Measurements from ENCODE around the gene EEF1AKMT4.

EEF1AKMT4 gene

DNA sequence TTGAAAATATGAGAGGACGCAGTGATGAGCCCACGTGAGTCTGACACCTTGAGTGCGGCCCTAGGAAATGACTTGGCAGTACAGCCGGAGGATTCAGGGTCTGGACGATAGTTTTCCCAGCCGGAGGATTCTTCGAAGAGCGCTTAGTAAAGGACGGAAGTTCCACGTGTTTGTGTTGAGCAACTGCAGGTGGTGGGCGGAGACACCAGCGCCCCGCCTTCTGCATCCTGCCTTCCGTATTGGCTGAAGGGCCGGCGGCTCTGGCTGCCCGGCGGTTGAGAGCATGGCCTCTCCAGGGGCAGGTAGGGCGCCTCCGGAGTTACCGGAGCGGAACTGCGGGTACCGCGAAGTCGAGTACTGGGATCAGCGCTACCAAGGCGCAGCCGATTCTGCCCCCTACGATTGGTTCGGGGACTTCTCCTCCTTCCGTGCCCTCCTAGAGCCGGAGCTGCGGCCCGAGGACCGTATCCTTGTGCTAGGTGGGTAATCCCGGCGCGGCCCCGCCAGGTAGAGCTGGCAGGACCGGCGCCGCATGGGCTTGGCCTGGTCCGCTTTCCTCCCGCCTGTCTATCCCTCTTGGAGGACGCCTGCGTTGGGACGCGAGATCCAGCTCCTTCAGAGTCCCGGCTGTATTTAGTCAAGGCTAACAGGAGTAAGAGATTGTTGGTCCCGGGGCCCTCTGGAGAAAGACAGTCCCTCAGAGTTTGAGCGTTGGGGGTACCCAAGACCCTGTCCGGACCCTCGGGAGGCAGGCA is at the start of gene EEF1AKMT4:
EEF1AKMT4 (plus strand) TSS at position 261 of the 755 bp plus-strand sequence; CDS start at position 284, 23 bp downstream.
- TF ChIP-seq Cebpa-rat (IDR thresholded peaks at IDR 0.05) = peak; percentile 75 to 92 (median 84); a peak in 20 of 22 replicates
- H3K4me1 ChIP-seq = peaks cover 14 to 26% (median 19%) of the 10 kb centered on the region in 10 experiments

GRCh38 chr3:184200825-184201224 is 48.6 kb upstream of the EEF1AKMT4 start:
- no peak for TF ChIP-seq Cebpa-rat (IDR thresholded peaks at IDR 0.05)
- H3K9ac ChIP-seq = no peak overlapping the region
- H3K4me1 ChIP-seq = no peaks in the 10 kb centered on the region
- H3K4me3 ChIP-seq = no peak overlapping the region
- peaks cover 0 to 10% (median 8%) of the 10 kb centered on the region in 11 experiments; a peak in 17 of 22 replicates for H3K36me3 ChIP-seq
- H4K20me1 ChIP-seq = peaks cover 0 to 10% (median 3%) of the 10 kb centered on the region in 11 experiments; a peak in 7 of 22 replicates
- no peak overlapping the region for H3K4me2 ChIP-seq
- H3K9me3 ChIP-seq (replicated peaks in 1 of 11) = no peaks in the 10 kb centered on the region
- no peaks in the 10 kb centered on the region for H3K27me3 ChIP-seq
- H3K27ac ChIP-seq = no peak overlapping the region

More for the DNA sequence above, at the start of gene EEF1AKMT4:
- Histone ChIP-seq H3K9me3 (replicated peaks in 1 of 11) (no peaks in the 10 kb centered on the region), H3K27ac (peak within 1 kb of the TSS; percentile 88 to 100 (median 97)), H3K27me3 (no peaks in the 10 kb centered on the region), H3K36me3 (peaks cover 12 to 22% (median 14%) of the 10 kb centered on the region in 11 experiments), H3K9ac (peak within 1 kb of the TSS; percentile 89 to 99 (median 94)), H4K20me1 (peaks cover 0 to 58% (median 43%) of the 10 kb centered on the region in 11 experiments; a peak in 18 of 22 replicates), H3K4me2 (peak within 1 kb of the TSS; percentile 91 to 99 (median 96)), H3K4me3 (peak within 1 kb of the TSS; percentile 70 to 92 (median 83))

- H3K4me3 ChIP-seq = no peak overlapping the region
- TF ChIP-seq Cebpa-rat (IDR thresholded peaks at IDR 0.05) = no peak
- no peak overlapping the region for H3K9ac ChIP-seq
- no peaks in the 10 kb centered on the region for H3K27me3 ChIP-seq
- no peak overlapping the region for H3K4me2 ChIP-seq
- no peaks in the 10 kb centered on the region for H3K36me3 ChIP-seq
- 0 out of 20 replicates have a peak, but pooled peaks cover 0 to 3% (median 0%) of the 10 kb centered on the region in 10 experiments for H3K4me1 ChIP-seq
- no peaks in the 10 kb centered on the region for H3K9me3 ChIP-seq (replicated peaks in 1 of 11)
- no peaks in the 10 kb centered on the region for H4K20me1 ChIP-seq
- H3K27ac ChIP-seq = no peak overlapping the region
Observed at GRCh38 chr3:184203526-184203925, 45.9 kb upstream of the EEF1AKMT4 start.

DNA sequence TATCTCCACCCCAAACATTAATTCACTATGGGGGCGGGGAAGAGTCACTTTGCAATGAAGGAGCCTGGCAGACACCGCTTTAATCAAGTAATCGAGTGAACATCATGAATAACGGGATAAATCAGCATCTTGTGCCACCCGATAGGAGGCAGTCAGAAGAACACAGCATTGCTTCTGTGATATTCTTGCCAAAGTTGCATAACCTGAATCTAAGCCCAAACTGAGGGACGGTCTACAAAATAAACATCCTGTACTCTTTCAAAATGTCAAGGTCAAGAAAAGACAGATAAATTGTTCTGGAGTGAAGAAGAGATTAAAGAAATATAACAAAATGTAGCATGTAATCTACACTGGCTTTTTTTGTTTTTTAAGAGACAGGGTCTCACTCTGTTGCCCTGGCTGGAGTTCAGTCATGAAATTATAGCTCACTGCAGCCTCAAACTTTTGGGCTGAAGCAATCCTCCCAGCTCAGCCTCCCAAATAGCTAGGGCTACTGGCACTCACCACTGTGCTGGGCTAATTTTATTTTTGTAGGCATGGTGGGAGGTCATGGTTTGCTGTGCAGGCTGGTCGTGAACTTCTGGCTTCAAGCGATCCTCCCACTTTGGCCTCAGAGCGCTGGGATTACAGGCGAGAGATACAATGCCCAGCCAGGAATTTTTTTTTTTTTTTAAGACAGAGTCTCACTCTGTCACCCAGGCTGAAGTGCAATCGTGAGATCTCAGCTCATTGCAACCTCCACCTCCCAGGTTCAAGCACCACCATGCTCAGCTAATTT is 40.1 kb upstream of the EEF1AKMT4 start:
- 0 out of 20 replicates have a peak, but pooled peaks cover 0 to 3% (median 0%) of the 10 kb centered on the region in 10 experiments for H3K4me1 ChIP-seq
- H3K27ac ChIP-seq = no peak overlapping the region
- no peak overlapping the region for H3K4me2 ChIP-seq
- no peaks in the 10 kb centered on the region for H3K27me3 ChIP-seq
- no peak overlapping the region for H3K9ac ChIP-seq
- no peak overlapping the region for H3K4me3 ChIP-seq
- no peak for TF ChIP-seq Cebpa-rat (IDR thresholded peaks at IDR 0.05)
- H3K9me3 ChIP-seq (replicated peaks in 1 of 11) = no peaks in the 10 kb centered on the region
- no peaks in the 10 kb centered on the region for H4K20me1 ChIP-seq
- H3K36me3 ChIP-seq = no peaks in the 10 kb centered on the region

GRCh38 chr3:184211297-184211696 is 38.2 kb upstream of the EEF1AKMT4 start:
- TF ChIP-seq Cebpa-rat (IDR thresholded peaks at IDR 0.05) = no peak

GRCh38 chr3:184211718-184212117 is 37.8 kb upstream of the EEF1AKMT4 start:
- H3K4me1 ChIP-seq = peaks cover 0 to 6% (median 2%) of the 10 kb centered on the region in 10 experiments; a peak in 4 of 20 replicates
- H3K27ac ChIP-seq = no peak overlapping the region
- no peaks in the 10 kb centered on the region for H3K9me3 ChIP-seq (replicated peaks in 1 of 11)

More at GRCh38 chr3:184211297-184211696, 38.2 kb upstream of the EEF1AKMT4 start:
- no peak overlapping the region for H3K4me2 ChIP-seq
- H4K20me1 ChIP-seq = no peaks in the 10 kb centered on the region
- peaks cover 0 to 6% (median 2%) of the 10 kb centered on the region in 10 experiments; a peak in 4 of 20 replicates for H3K4me1 ChIP-seq
- no peaks in the 10 kb centered on the region for H3K9me3 ChIP-seq (replicated peaks in 1 of 11)
- no peaks in the 10 kb centered on the region for H3K27me3 ChIP-seq
- no peak overlapping the region for H3K9ac ChIP-seq
- no peak overlapping the region for H3K4me3 ChIP-seq
- H3K36me3 ChIP-seq = no peaks in the 10 kb centered on the region
- H3K27ac ChIP-seq = no peak overlapping the region

GRCh38 chr3:184218814-184219213 is 30.7 kb upstream of the EEF1AKMT4 start:
- Histone ChIP-seq H3K4me3 (no peak overlapping the region), H3K4me2 (no peak overlapping the region), H3K9ac (no peak overlapping the region), H3K4me1 (peaks cover 0 to 5% (median 2%) of the 10 kb centered on the region in 10 experiments; a peak in 4 of 20 replicates), H3K9me3 (replicated peaks in 1 of 11) (no peaks in the 10 kb centered on the region), H3K27me3 (no peaks in the 10 kb centered on the region), H3K36me3 (no peaks in the 10 kb centered on the region), H3K27ac (no peak overlapping the region), H4K20me1 (no peaks in the 10 kb centered on the region)
- no peak for TF ChIP-seq Cebpa-rat (IDR thresholded peaks at IDR 0.05)

More at GRCh38 chr3:184211718-184212117, 37.8 kb upstream of the EEF1AKMT4 start:
- Histone ChIP-seq H3K4me2 (no peak overlapping the region), H3K9ac (no peak overlapping the region), H3K36me3 (no peaks in the 10 kb centered on the region), H4K20me1 (no peaks in the 10 kb centered on the region), H3K27me3 (no peaks in the 10 kb centered on the region), H3K4me3 (no peak overlapping the region)
- no peak for TF ChIP-seq Cebpa-rat (IDR thresholded peaks at IDR 0.05)

GRCh38 chr3:184222521-184222920 is 27.0 kb upstream of the EEF1AKMT4 start:
- Histone ChIP-seq H3K4me2 (no peak overlapping the region), H3K27me3 (peaks cover 0 to under 1% (median 0%) of the 10 kb centered on the region in 11 experiments; a peak in 5 of 22 replicates), H3K4me3 (no peak overlapping the region), H3K36me3 (no peaks in the 10 kb centered on the region), H3K9ac (no peak overlapping the region), H3K4me1 (no peaks in the 10 kb centered on the region), H4K20me1 (peaks cover 0 to 2% (median 0%) of the 10 kb centered on the region in 11 experiments; a peak in 3 of 22 replicates), H3K9me3 (replicated peaks in 1 of 11) (no peaks in the 10 kb centered on the region), H3K27ac (no peak overlapping the region)
- TF ChIP-seq Cebpa-rat (IDR thresholded peaks at IDR 0.05) = no peak

DNA sequence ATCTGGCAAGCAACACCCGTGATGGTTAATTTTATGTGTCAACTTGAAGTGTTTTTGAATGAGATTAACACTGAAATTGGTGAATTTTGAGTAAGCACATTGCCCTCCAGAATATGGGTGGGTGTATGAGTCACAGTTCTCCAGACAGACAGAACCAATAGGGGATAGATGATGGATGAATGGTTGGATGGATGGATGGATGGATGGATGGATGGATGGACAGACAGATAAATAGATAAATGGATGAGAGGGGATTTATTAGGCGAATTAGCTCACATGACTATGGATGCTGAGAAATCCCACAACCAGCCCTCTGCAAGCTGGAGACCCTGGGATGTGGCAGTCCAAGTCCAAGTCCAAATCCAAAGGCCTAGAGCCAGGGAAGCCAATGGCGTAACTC is 25.5 kb upstream of the EEF1AKMT4 start:
- H3K4me3 ChIP-seq = no peak overlapping the region
- no peaks in the 10 kb centered on the region for H3K9me3 ChIP-seq (replicated peaks in 1 of 11)
- peaks cover 0 to 7% (median 2%) of the 10 kb centered on the region in 10 experiments; a peak in 7 of 20 replicates for H3K4me1 ChIP-seq
- H3K27ac ChIP-seq = no peak overlapping the region
- TF ChIP-seq Cebpa-rat (IDR thresholded peaks at IDR 0.05) = no peak
- H4K20me1 ChIP-seq = peaks cover 0 to 15% (median 6%) of the 10 kb centered on the region in 11 experiments; a peak in 7 of 22 replicates
- H3K4me2 ChIP-seq = no peak overlapping the region
- no peak overlapping the region for H3K9ac ChIP-seq
- peaks cover 12 to 15% (median 14%) of the 10 kb centered on the region in 11 experiments for H3K27me3 ChIP-seq
- no peaks in the 10 kb centered on the region for H3K36me3 ChIP-seq

All from BLaER1 treated with 17β-estradiol and CSF1 and Interleukin-3, amounts not matched to agents 10 nM and 100 nM (cell line).